Stimulated activated CD4-positive, alpha-beta T cell treated with anti-CD3 and anti-CD28 coated beads, Interleukin-12 subunit alpha, Interleukin-12 subunit beta, amount 100 ng/mL, for 24 hours (primary cell): ENCODE results near the gene ERO1A.

Experiments
- DNase-seq, 2 experiments: peaks; one replicate each; pipeline ENCODE4 v3.0.0-alpha.2; 2020; ENCODE audit warnings: low read depth in 2 of 2

Gene ERO1A

DNA sequence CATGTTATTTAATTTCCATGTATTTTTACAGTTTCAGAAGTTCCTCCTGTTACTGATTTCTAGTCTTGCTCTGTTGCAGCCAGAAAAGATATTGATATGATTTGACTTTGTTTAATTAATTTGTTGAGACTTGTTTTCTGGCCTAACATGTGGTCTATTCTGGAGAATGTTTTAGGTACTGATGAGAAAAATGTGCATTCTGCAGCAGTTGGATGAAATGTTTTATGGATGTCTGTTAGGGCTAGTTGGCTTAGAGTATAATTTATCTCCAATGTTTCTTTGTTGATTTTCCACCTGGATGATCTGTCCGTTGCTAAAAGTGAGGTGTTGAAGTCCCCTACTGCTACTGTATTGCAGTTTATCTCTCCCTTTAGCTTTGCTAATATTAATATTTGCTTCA lies 88.3 kb downstream of the ERO1A start:
- no peak for DNase-seq

DNA sequence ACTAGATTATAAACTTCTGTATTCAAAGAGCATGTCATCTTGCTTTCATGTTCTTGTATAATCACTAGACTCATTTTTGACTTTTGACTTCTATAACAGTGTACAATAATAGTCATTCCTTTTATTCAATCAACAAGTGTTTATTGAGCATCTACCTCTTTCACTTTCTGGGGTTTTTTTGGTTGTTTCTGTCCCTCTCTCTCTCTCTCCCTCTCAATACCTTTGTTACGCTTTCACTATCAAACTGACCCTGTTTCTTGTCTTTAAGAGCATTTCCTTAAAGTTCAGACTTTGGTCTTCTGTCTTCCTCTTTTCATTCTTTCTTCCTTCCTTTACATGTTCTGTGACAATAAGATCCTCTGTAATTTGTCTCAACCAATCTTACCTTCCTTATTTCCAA lies 93.2 kb downstream of the ERO1A start:
- DNase-seq: no peak

DNA sequence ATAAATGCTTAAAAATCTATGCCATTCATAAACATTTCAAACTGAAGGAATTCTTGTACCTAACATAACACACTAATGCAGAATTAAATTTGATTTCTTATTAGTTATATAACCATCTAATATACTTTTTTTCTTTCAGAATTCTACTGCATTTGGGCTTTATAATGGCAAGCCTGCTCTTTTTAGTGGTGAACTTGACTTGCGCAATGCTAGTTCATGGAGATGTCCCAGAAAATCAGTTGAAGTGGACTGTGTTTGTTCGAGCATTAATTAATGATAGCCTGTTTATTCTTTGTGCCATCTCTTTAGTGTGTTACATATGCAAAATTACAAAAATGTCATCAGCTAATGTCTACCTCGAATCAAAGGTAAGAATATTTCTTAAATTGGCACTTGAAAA lies 95.4 kb downstream of the ERO1A start:
- no peak for DNase-seq

DNA sequence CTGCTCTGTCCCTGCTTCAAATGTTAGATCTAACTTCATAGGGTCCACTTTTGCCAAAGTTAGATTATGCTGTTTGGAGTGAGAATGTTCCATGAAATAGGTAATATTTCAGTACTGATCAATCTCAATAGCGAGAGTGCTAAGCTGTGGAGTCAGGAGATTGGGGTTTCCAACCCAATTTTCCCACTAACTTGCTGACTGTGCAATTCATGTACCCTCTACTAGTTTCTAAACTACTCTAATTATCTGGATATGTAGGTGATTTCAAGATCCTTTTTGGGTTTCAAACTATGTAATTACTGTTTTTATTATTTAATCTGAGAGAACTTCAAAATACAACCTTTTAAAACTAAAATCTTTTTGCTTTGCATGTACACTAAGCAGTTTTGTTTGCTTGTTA lies 96.8 kb downstream of the ERO1A start:
- no peak for DNase-seq

DNA sequence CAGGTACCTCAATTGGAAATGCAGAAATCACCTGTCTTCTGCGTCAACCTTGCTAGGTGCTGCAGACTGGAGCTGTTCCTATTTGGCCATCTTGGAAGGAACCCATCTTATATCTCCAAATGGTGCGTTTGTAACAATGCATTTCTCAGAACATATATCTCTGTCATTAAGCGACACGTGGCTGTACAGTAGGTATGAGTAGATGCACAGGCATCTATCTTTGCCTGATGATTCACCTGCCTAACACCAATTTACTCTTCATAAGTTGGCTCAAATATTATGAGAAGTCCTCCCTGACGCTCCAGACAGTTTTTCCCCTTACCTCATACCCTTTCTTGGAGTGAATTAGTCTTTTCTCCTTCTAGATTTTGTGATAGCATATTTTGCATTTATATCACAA lies 98.5 kb downstream of the ERO1A start:
- DNase-seq: no peak

DNA sequence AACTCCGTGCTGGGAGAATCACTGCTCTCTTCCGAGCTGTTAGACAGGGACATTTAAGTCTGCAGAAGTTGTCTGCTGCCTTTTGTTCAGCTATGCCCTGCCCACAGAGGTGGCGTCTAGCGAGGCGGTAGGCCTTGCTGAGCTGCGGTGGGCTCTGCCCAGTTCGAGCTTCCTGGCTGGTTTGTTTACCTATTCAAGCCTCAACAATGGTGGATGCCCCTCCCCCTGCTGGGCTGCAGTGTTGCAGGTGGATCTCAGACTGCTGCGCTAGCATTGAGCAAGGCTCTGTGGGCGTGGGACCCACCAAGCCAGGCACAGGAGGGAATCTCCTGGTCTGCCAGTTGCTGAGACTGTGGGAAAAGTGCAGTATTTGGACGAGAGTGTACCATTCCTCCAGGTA lies 99.0 kb downstream of the ERO1A start:
- no peak for DNase-seq

DNA sequence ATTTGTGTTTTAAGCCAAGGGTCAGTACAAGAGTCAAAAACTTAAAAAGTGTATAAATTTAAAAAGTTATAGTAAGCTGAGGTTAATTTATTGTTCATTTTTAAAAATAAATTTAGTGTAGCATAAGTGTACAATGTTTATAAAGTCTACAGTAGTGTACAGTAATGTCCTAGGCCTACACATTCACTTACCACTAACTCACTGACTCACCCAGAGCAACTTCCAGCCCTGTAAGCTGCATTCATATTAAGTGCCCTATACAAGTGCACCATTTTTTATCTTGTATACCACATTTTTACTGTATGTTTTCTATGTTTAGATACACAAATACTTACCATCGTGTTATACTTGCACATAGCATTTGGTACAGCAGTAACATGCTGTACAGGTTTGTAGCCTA lies 105.0 kb downstream of the ERO1A start:
- no peak for DNase-seq
